ENCODE data around the gene PCDH19. TPM values are rescaled to one million over a fixed set of nuclear protein-coding genes. Genes with fewer than 3 reads are reported as not detected.

Gene PCDH19
- total RNA-seq, 1 experiment from 2014 or later = 0.04 TPM

- no peaks in the 10 kb centered on the region for H4K20me1 ChIP-seq (ENCODE audit: insufficient read depth)
- H3K27ac ChIP-seq = no peak overlapping the region
- no peak for DNase-seq
- TF ChIP-seq EZH2 (IDR thresholded peaks at IDR 0.05; ENCODE audit: low read depth) (no peak), CTCF (conservative IDR thresholded peaks at IDR 0.05) (no peak)
- H3K36me3 ChIP-seq (ENCODE audit: low read depth) = no peaks in the 10 kb centered on the region
- H3K79me2 ChIP-seq (ENCODE audit: low read depth) = no peaks in the 10 kb centered on the region
- no peaks in the 10 kb centered on the region for H3K9me3 ChIP-seq (ENCODE audit: insufficient read depth, low read depth)
- no peaks in the 10 kb centered on the region for H3K27me3 ChIP-seq (ENCODE audit: insufficient read depth, low read depth)
- no peak overlapping the region for H3K4me2 ChIP-seq
- POLR2A ChIA-PET (ENCODE audit: unreplicated experiment) = no interaction called here
- intact Hi-C loops (cut with micrococcal nuclease; ENCODE audit: unreplicated experiment) = no loop called here
- H2AFZ ChIP-seq = no peak overlapping the region
- no peak overlapping the region for H3K4me3 ChIP-seq
- CTCF ChIA-PET = no interaction called here
- no peaks in the 10 kb centered on the region for H3F3A ChIP-seq (ENCODE audit: insufficient read depth, low read depth)
- no peaks in the 10 kb centered on the region for H3K4me1 ChIP-seq (replicated peaks; ENCODE audit: insufficient read depth)
- BruUV-seq (replicated peaks) = no TSS peak
- H3K9me2 ChIP-seq (ENCODE audit: insufficient read depth) = no peaks in the 10 kb centered on the region
Observed at GRCh38 chrX:100328351-100328750, 81.7 kb downstream of the PCDH19 start.

DNA sequence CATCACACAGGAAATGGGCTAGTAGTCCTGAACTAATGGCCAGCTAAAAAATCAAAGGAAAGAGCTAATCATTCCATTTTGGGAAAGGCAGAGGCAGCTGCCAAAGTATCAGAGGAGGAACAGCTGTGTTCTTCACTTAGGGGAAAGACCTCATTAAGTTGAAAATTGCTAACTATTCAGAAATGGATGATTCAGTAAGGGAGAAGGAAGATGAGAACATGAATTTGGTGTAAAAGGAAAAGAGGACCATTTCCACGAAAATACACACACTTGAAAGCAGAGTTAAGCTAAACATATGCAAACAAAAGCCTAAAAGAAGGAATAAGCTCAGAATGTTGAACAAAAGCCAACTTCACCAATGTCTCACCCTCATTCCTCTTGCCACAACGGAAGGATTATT lies 90.4 kb downstream of the PCDH19 start:
- H3K4me2 ChIP-seq = no peak overlapping the region
- no peak overlapping the region for H3K27ac ChIP-seq
- TF ChIP-seq EZH2 (IDR thresholded peaks at IDR 0.05; ENCODE audit: low read depth) = no peak
- no peak for TF ChIP-seq CTCF (conservative IDR thresholded peaks at IDR 0.05)
- intact Hi-C loops (cut with micrococcal nuclease; ENCODE audit: unreplicated experiment) = no loop called here
- H3K4me1 ChIP-seq (replicated peaks; ENCODE audit: insufficient read depth) = no peaks in the 10 kb centered on the region
- no peaks in the 10 kb centered on the region for H3K36me3 ChIP-seq (ENCODE audit: low read depth)
- ChIA-PET CTCF (no interaction called here), POLR2A (ENCODE audit: unreplicated experiment) (no interaction called here)
- no peaks in the 10 kb centered on the region for H3K27me3 ChIP-seq (ENCODE audit: insufficient read depth, low read depth)
- no TSS peak for BruUV-seq (replicated peaks)
- H4K20me1 ChIP-seq (ENCODE audit: insufficient read depth) = no peaks in the 10 kb centered on the region
- no peaks in the 10 kb centered on the region for H3F3A ChIP-seq (ENCODE audit: insufficient read depth, low read depth)
- no peaks in the 10 kb centered on the region for H3K9me2 ChIP-seq (ENCODE audit: insufficient read depth)
- no peak overlapping the region for H3K4me3 ChIP-seq
- DNase-seq = no peak
- no peaks in the 10 kb centered on the region for H3K9me3 ChIP-seq (ENCODE audit: insufficient read depth, low read depth)
- H2AFZ ChIP-seq = no peak overlapping the region
- no peaks in the 10 kb centered on the region for H3K79me2 ChIP-seq (ENCODE audit: low read depth)

- Histone ChIP-seq H3K4me2 (no peak overlapping the region), H3F3A (ENCODE audit: insufficient read depth, low read depth) (no peaks in the 10 kb centered on the region), H3K36me3 (ENCODE audit: low read depth) (no peaks in the 10 kb centered on the region), H3K4me3 (no peak overlapping the region), H3K4me1 (replicated peaks; ENCODE audit: insufficient read depth) (no peaks in the 10 kb centered on the region), H3K27me3 (ENCODE audit: insufficient read depth, low read depth) (no peaks in the 10 kb centered on the region), H3K27ac (no peak overlapping the region), H3K9me2 (ENCODE audit: insufficient read depth) (no peaks in the 10 kb centered on the region), H4K20me1 (ENCODE audit: insufficient read depth) (no peaks in the 10 kb centered on the region), H2AFZ (no peak overlapping the region), H3K79me2 (ENCODE audit: low read depth) (no peaks in the 10 kb centered on the region), H3K9me3 (ENCODE audit: insufficient read depth, low read depth) (no peaks in the 10 kb centered on the region)
- POLR2A ChIA-PET (ENCODE audit: unreplicated experiment) = no interaction called here
- TF ChIP-seq EZH2 (IDR thresholded peaks at IDR 0.05; ENCODE audit: low read depth) = no peak
- TF ChIP-seq CTCF (conservative IDR thresholded peaks at IDR 0.05) = no peak
- no peak for DNase-seq
- no TSS peak for BruUV-seq (replicated peaks)
- intact Hi-C loops (cut with micrococcal nuclease; ENCODE audit: unreplicated experiment) = no loop called here
- CTCF ChIA-PET = no interaction called here
Observed at GRCh38 chrX:100316987-100317386, 93.1 kb downstream of the PCDH19 start.
